Upper lobe of right lung (tissue), 1 donor: ENCODE data around the gene KLC1. TPM values are rescaled to one million over a fixed set of nuclear protein-coding genes. Genes with fewer than 3 reads are reported as not detected.

ENCODE experiments used
- ATAC-seq: fragments of 200-7000 bp; cut with Tn5 transposase; one replicate; pipeline ENCODE4 v1.9.1; 2020; ENCODE audit warnings: mild to moderate bottlenecking, moderate library complexity
- DNase-seq: peaks from one replicate; pipeline ENCODE4 v3.0.0-alpha.2; 2020
- H3K27ac ChIP-seq: fragments of 200-600 bp; one replicate; pipeline ENCODE4 v1.8.0; 2022
- H3K27me3 ChIP-seq: fragments of 200-600 bp; one replicate; pipeline ENCODE4 v1.8.0; 2022; ENCODE audit warnings: mild to moderate bottlenecking
- H3K36me3 ChIP-seq: fragments of 200-600 bp; one replicate; pipeline ENCODE4 v1.8.0; 2022
- H3K4me1 ChIP-seq: fragments of 200-600 bp; one replicate; pipeline ENCODE4 v1.8.0; 2022
- H3K4me3 ChIP-seq: fragments of 200-600 bp; one replicate; pipeline ENCODE4 v1.8.0; 2022; ENCODE audit warnings: mild to moderate bottlenecking
- H3K9me3 ChIP-seq: fragments of 200-600 bp; one replicate; pipeline ENCODE4 v1.8.0; 2022
- CTCF ChIP-seq: fragments of 200-600 bp; IDR thresholded peaks from one replicate; pipeline ENCODE4 v1.8.0; 2022; ENCODE audit warnings: antibody characterized with exemption
- intact Hi-C: fragments of 100-400 bp; cut with DNase I; formaldehyde crosslinking; loops from one replicate; pipeline ENCODE4 v1.11.0; 2022
- total RNA-seq: library from RNA; stranded (reverse); fragmentation: NEBNext Ultra II Directional; extraction: Animal tissue kit (Norgen Biotek cat#: 25700); gene quantifications from one replicate; pipeline ENCODE4 v1.2.1, GENCODE V29; 2021
- donor health status: DM: no; HTN: yes; CAD: no; lungs with severe emphysema.

Gene KLC1
- total RNA-seq, 1 donor from 2014 or later = 172 TPM

GRCh38 chr14:103697206-103697602 lies 68.2 kb downstream of the KLC1 start:
- no peaks in the 10 kb centered on the region for H3K9me3 ChIP-seq
- H3K4me1 ChIP-seq = peaks cover 34% of the 10 kb centered on the region
- no peak overlapping the region for H3K4me3 ChIP-seq
- no peak for DNase-seq
- H3K36me3 ChIP-seq = peaks cover 75% of the 10 kb centered on the region
- no peaks in the 10 kb centered on the region for H3K27me3 ChIP-seq
- TF ChIP-seq CTCF = no peak
- ATAC-seq = no peak
- H3K27ac ChIP-seq = peak overlapping the region; percentile 47
- intact Hi-C loops = no loop called here

GRCh38 chr14:103697603-103698379 lies 68.8 kb downstream of the KLC1 start:
- Histone ChIP-seq H3K36me3 (peaks cover 75% of the 10 kb centered on the region), H3K4me1 (peaks cover 33% of the 10 kb centered on the region)
- intact Hi-C loops = no loop called here

GRCh38 chr14:103698380-103699260 lies 69.6 kb downstream of the KLC1 start:
- Histone ChIP-seq H3K27ac (peak overlapping the region; percentile 47), H3K4me3 (no peak overlapping the region), H3K36me3 (peaks cover 74% of the 10 kb centered on the region), H3K9me3 (no peaks in the 10 kb centered on the region), H3K27me3 (no peaks in the 10 kb centered on the region), H3K4me1 (peaks cover 25% of the 10 kb centered on the region)
- ATAC-seq (peak; percentile 49), DNase-seq (peak; percentile 79)
- TF ChIP-seq CTCF = no peak
- intact Hi-C loops = no loop called here

More at GRCh38 chr14:103697603-103698379, 68.8 kb downstream of the KLC1 start:
- no peak for TF ChIP-seq CTCF
- no peaks in the 10 kb centered on the region for H3K9me3 ChIP-seq
- ATAC-seq = no peak
- peak overlapping the region; percentile 47 for H3K27ac ChIP-seq
- no peak overlapping the region for H3K4me3 ChIP-seq
- DNase-seq = no peak
- H3K27me3 ChIP-seq = no peaks in the 10 kb centered on the region

- H3K27ac ChIP-seq = no peak overlapping the region
- no peak for TF ChIP-seq CTCF
- ATAC-seq = no peak
- peaks cover 25% of the 10 kb centered on the region for H3K4me1 ChIP-seq
- no peak overlapping the region for H3K4me3 ChIP-seq
- no peak for DNase-seq
- H3K27me3 ChIP-seq = no peaks in the 10 kb centered on the region
- intact Hi-C loops = no loop called here
- no peaks in the 10 kb centered on the region for H3K9me3 ChIP-seq
- peaks cover 73% of the 10 kb centered on the region for H3K36me3 ChIP-seq
Observed at GRCh38 chr14:103699261-103699661, 70.2 kb downstream of the KLC1 start.

GRCh38 chr14:103699901-103700752 lies 71.1 kb downstream of the KLC1 start:
- H3K27ac ChIP-seq = no peak overlapping the region
- peaks cover 33% of the 10 kb centered on the region for H3K4me1 ChIP-seq
- TF ChIP-seq CTCF = no peak
- no peaks in the 10 kb centered on the region for H3K9me3 ChIP-seq
- intact Hi-C loops = no loop called here
- H3K27me3 ChIP-seq = no peaks in the 10 kb centered on the region
- H3K36me3 ChIP-seq = peaks cover 65% of the 10 kb centered on the region
- DNase-seq (no peak), ATAC-seq (no peak)
- no peak overlapping the region for H3K4me3 ChIP-seq
